NT2/D1 (cell line): ENCODE data around the gene NFU1.

Experiments used
- DNase-seq: peaks from one replicate; pipeline ENCODE4 v3.0.0-alpha.2; 2011; ENCODE audit warnings: low read depth, low spot score
- H3K27me3 ChIP-seq: 2 replicates; pipeline ENCODE4 v1.6.0; 2011; ENCODE audit warnings: mild to moderate bottlenecking; ENCODE audit not compliant: insufficient read length, insufficient read depth
- H3K36me3 ChIP-seq: 2 replicates; pipeline ENCODE4 v1.6.1; 2011; ENCODE audit warnings: mild to moderate bottlenecking, low read length, mixed read lengths; ENCODE audit not compliant: insufficient read depth, insufficient read length
- H3K4me1 ChIP-seq: 2 replicates; pipeline ENCODE4 v1.5.1; 2011; ENCODE audit not compliant: insufficient read depth, insufficient read length
- H3K4me3 ChIP-seq: 2 replicates; pipeline ENCODE4 v1.5.1; 2011; ENCODE audit warnings: low read depth; ENCODE audit not compliant: insufficient read length
- H3K9ac ChIP-seq: 2 replicates; pipeline ENCODE4 v1.6.0; 2011; ENCODE audit warnings: low read depth; ENCODE audit not compliant: insufficient read length
- H3K9me3 ChIP-seq: 2 replicates; pipeline ENCODE4 v1.5.1; 2011; ENCODE audit warnings: mild to moderate bottlenecking, low read length; ENCODE audit not compliant: insufficient read depth
- SUZ12 ChIP-seq: IDR thresholded peaks from 2 replicates; pipeline ENCODE4 v1.6.1; 2011; ENCODE audit not compliant: insufficient read length, insufficient read depth; ENCODE audit errors: extremely low read depth
- YY1 ChIP-seq: IDR thresholded peaks from 2 replicates; pipeline ENCODE4 v1.6.1; 2011; ENCODE audit not compliant: insufficient read length, insufficient read depth
- ZNF274 ChIP-seq: IDR thresholded peaks from 2 replicates; pipeline ENCODE4 v1.6.1; 2011; ENCODE audit warnings: mild to moderate bottlenecking, low read depth, low read length

Gene NFU1

DNA sequence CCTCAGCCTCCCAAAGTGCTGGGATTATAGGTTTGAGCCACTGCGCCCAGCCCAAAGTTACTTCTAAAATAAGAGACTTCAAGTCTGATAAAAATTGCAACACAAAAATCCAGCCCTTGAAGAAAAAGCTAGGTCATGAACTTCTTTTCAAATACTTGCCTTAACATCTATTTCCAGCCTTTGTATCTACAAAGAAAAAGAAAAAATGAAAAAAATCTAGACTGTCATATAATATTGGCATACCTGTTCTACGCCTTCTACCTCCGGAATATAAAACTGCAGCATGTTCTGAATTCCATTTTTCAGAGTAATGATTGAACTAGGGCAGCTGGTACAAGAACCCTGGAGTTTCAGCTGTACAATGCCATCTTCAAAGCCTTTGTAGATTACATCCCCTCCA lies 37.1 kb downstream of the NFU1 start:
- Histone ChIP-seq H3K9me3 (no peaks in the 10 kb centered on the region), H3K27me3 (no peaks in the 10 kb centered on the region), H3K4me1 (no peaks in the 10 kb centered on the region), H3K36me3 (peaks cover 18% of the 10 kb centered on the region), H3K9ac (no peak overlapping the region), H3K4me3 (no peak overlapping the region)
- DNase-seq: no peak
- TF ChIP-seq ZNF274 (no peak), SUZ12 (no peak), YY1 (no peak)

DNA sequence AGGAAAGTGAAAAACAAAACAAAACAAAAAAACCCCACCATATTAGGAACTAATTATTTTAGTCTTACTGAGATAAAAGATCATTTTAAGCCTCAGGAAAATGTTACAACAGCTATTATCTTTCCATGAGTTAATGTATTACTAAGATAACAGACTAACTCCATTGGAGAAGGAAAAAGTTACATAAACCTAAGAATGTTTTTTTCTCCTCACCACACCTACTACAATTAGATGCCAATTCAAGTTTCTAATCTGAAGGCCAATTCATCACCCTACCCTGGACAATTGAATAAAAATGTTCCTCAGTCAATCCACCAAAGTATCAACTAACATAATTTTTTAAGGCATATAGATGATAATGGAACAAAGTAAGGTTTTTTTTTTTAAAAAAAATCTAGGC lies 40.0 kb downstream of the NFU1 start:
- no peak for DNase-seq
- Histone ChIP-seq H3K36me3 (peaks cover 27% of the 10 kb centered on the region), H3K9me3 (no peaks in the 10 kb centered on the region), H3K9ac (no peak overlapping the region), H3K27me3 (no peaks in the 10 kb centered on the region), H3K4me3 (no peak overlapping the region), H3K4me1 (no peaks in the 10 kb centered on the region)
- TF ChIP-seq YY1 (no peak), SUZ12 (no peak), ZNF274 (no peak)

DNA sequence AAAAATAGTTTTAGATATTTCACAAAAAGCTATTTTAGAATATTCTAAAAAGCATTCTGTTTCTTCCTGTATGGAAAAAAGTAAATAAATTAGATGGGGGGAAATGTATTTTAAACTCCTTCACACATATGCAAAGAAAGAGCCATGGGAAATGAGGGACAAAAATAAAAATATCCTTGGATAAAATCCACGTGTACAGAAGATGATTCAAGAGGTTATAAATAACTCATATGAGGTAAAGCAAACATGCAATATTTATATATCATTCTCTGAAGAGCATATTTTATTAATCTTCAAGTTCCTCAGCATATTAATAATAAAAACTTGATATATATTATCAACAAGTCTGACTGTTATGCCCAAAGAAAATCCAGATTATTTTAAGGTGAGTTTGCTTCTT lies 41.4 kb downstream of the NFU1 start:
- peaks cover 23% of the 10 kb centered on the region for H3K36me3 ChIP-seq
- TF ChIP-seq YY1 (no peak), SUZ12 (no peak), ZNF274 (no peak)
- H3K4me3 ChIP-seq: no peak overlapping the region
- DNase-seq: no peak
- no peaks in the 10 kb centered on the region for H3K9me3 ChIP-seq
- H3K27me3 ChIP-seq: no peaks in the 10 kb centered on the region
- H3K4me1 ChIP-seq: no peaks in the 10 kb centered on the region
- no peak overlapping the region for H3K9ac ChIP-seq

DNA sequence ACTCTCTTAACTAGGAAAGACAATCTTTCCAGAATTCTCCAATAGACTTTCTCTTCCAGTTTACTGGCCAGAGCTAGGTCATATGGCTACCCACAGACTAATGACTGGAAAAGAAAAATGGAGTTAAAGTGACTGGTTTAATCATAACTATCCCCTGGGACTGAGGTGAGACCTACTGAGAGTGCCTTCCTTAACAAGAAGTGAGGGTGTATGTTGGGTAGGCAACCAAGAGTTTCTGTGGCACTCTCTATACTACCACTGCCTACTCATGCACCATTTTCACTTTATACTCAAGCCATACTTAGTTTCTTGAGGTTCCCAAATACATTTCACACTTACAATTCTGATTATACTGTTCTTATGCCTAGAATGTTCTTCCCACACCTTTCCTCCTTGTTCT lies 43.3 kb downstream of the NFU1 start:
- Histone ChIP-seq H3K4me1 (no peaks in the 10 kb centered on the region), H3K9ac (no peak overlapping the region), H3K27me3 (no peaks in the 10 kb centered on the region), H3K36me3 (peaks cover 17% of the 10 kb centered on the region), H3K4me3 (no peak overlapping the region), H3K9me3 (no peaks in the 10 kb centered on the region)
- no peak for DNase-seq
- TF ChIP-seq SUZ12: no peak
- TF ChIP-seq ZNF274: no peak
- TF ChIP-seq YY1: no peak

DNA sequence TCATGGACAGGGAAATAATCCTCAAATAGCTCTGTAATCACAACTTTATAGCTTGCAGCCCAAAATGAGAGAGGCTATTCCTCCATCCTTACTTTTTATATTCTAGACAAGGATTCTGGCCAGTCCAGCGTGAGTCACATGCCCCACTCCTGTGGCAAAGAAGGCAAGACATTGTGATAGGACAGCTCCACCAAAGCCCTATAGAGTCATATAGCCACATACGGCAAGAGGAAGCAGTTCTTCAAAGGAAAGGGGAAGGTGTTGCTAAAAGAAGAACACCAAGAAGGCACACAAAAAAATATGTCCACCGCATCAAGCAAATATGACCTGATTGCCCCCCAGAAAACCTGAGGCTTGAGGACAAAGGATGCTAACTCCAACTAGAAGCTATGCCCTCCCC lies 46.8 kb downstream of the NFU1 start:
- Histone ChIP-seq H3K9ac (no peak overlapping the region), H3K4me3 (no peak overlapping the region), H3K27me3 (no peaks in the 10 kb centered on the region), H3K9me3 (no peaks in the 10 kb centered on the region), H3K36me3 (peaks cover 10% of the 10 kb centered on the region), H3K4me1 (no peaks in the 10 kb centered on the region)
- TF ChIP-seq ZNF274: no peak
- no peak for TF ChIP-seq SUZ12
- no peak for TF ChIP-seq YY1
- no peak for DNase-seq

DNA sequence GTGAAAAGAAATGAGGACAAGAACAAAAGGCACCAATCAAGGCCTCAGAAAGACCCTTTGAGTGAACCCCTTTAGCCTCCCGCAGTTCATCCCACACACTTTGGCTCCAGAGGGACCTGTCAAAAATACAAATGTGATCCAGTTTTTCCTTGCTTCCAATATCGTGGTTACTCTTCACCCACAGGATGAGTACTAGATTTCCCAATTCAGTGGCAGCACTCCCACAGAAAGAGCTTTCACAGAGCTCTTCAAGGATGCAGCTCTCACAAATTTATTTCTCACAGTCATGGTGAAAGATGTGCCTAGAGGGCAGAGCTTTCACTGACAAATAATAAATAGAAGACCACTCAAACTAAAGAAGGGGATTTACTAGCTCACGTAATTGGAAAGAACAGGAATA lies 47.2 kb downstream of the NFU1 start:
- no peak for DNase-seq
- TF ChIP-seq ZNF274 (no peak), SUZ12 (no peak), YY1 (no peak)

DNA sequence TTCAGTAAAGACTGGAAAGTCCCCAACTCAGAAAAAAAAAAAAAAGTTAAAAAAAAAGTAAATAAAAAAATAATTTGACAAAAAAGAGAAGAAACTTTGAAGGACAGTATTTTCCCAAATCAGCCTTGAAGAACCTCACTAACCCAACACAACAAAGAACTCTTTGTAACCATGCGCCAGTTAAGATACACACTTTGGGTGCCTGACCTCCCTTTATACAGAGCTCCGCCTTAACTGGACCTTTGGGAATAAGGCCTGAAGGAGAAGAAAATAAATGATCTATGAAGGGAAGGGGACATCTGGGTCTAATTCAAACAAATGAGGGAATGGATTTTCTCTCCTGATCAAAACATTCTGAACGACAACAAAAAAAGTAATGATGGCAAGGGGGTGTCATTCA lies 48.0 kb downstream of the NFU1 start:
- DNase-seq: no peak
- Histone ChIP-seq H3K9me3 (no peaks in the 10 kb centered on the region), H3K36me3 (peaks cover 5% of the 10 kb centered on the region), H3K27me3 (no peaks in the 10 kb centered on the region), H3K9ac (no peak overlapping the region), H3K4me1 (no peaks in the 10 kb centered on the region), H3K4me3 (no peak overlapping the region)
- no peak for TF ChIP-seq YY1
- no peak for TF ChIP-seq SUZ12
- no peak for TF ChIP-seq ZNF274

More for the DNA sequence above, 47.2 kb downstream of the NFU1 start:
- H3K27me3 ChIP-seq: no peaks in the 10 kb centered on the region
- H3K4me1 ChIP-seq: no peaks in the 10 kb centered on the region
- H3K36me3 ChIP-seq: peaks cover 10% of the 10 kb centered on the region
- H3K4me3 ChIP-seq: no peak overlapping the region
- H3K9me3 ChIP-seq: no peaks in the 10 kb centered on the region
- no peak overlapping the region for H3K9ac ChIP-seq

DNA sequence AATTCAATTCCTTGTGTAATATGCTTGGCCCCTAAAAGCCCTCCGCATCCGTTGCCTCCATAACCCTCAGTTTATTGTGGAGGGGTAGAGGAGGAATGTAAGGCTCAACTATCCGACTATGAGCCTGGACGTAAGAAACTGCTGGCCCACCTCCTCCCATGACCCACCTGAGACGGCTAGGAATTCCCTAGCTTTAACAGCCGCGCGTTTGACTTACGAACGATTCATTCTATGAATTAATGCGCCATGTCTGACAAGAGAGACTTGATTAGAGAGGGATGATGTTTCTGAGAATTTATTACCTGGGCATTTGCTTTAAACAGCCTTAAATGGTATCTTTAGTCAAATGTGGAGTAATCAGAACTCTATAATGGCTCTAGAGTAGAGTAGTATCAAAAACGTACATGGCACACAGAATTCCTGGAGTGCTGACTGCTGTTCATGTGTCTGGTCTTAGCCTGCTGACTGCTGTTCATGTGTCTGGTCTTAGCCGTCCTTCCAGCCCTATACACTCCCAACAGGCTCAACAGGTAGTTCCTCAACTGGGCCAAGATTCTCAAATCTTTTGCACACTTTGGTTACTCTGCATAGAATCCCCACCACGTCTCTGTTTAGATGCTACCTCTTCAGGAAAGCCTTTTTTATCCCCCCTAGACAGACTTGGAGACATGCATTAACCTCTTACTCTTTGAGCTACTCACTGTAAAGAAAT lies 49.3 kb downstream of the NFU1 start:
- Histone ChIP-seq H3K9me3 (no peaks in the 10 kb centered on the region), H3K4me3 (peak overlapping the region; percentile 55), H3K27me3 (no peaks in the 10 kb centered on the region), H3K4me1 (no peaks in the 10 kb centered on the region), H3K36me3 (no peaks in the 10 kb centered on the region), H3K9ac (peak overlapping the region; percentile 74)
- no peak for TF ChIP-seq YY1
- TF ChIP-seq SUZ12: no peak
- TF ChIP-seq ZNF274: no peak
- DNase-seq: no peak
